CD14-positive monocyte (primary cell): ENCODE results near the gene LEUTX. TPM values are rescaled to one million over a fixed set of nuclear protein-coding genes. Genes with fewer than 3 reads are reported as not detected.

Experiments
- DNase-seq, 3 donors: peaks; one replicate each; pipeline ENCODE4 v3.0.0-alpha.2; 2011 to 2022
- H2AFZ ChIP-seq: 2 replicates; pipeline ENCODE4 v1.6.0; 2012; ENCODE audit warnings: mild to moderate bottlenecking, low read depth, low read length, inconsistent platforms; ENCODE audit not compliant: insufficient read depth, poor library complexity, severe bottlenecking
- H3K27ac ChIP-seq, 2 donors: 1 replicate in 1 of 2; 2 replicates in 1 of 2; pipeline ENCODE4 v1.5.1; 2012 to 2013; ENCODE audit warnings: low read length in 2 of 2, control low read depth in 1 of 2, inconsistent platforms in 1 of 2, low read depth in 1 of 2, mild to moderate bottlenecking in 1 of 2
- H3K27me3 ChIP-seq, 2 donors: one replicate each; pipeline versions ENCODE4 v1.6.0 to v1.6.1; 2011 to 2013; ENCODE audit warnings: low read length in 2 of 2; ENCODE audit not compliant: control insufficient read depth in 2 of 2, insufficient read depth in 2 of 2
- H3K36me3 ChIP-seq, 2 donors: replicated peaks in 1 of 2; 1 replicate in 1 of 2; 2 replicates in 1 of 2; pipeline versions ENCODE4 v1.5.1 to v1.6.1; 2012 to 2013; ENCODE audit warnings: low read length in 2 of 2, control low read depth in 1 of 2, inconsistent platforms in 1 of 2, mild to moderate bottlenecking in 1 of 2; ENCODE audit not compliant: insufficient read depth in 2 of 2, control insufficient read depth in 1 of 2
- H3K4me1 ChIP-seq, 2 donors: 1 replicate in 1 of 2; 2 replicates in 1 of 2; pipeline versions ENCODE4 v1.5.1 to v1.6.1; 2012 to 2013; ENCODE audit warnings: low read length in 2 of 2, control low read depth in 1 of 2, inconsistent platforms in 1 of 2, mild to moderate bottlenecking in 1 of 2, moderate library complexity in 1 of 2; ENCODE audit not compliant: insufficient read depth in 2 of 2, control insufficient read depth in 1 of 2
- H3K4me2 ChIP-seq: replicated peaks from 2 replicates; pipeline ENCODE3; 2012; ENCODE audit warnings: low read length, moderate library complexity, mild to moderate bottlenecking; ENCODE audit not compliant: poor library complexity, severe bottlenecking; ENCODE audit errors: extremely low read depth
- H3K4me3 ChIP-seq, 3 experiments: fragments of 200-600 bp in 1 of 3; sonication (generic) in 1 of 3; replicated peaks in 1 of 3; 1 replicate in 2 of 3; 2 replicates in 1 of 3; pipeline ENCODE4 v1.5.1; 2011 to 2013; ENCODE audit warnings: low read length in 3 of 3, mild to moderate bottlenecking in 3 of 3, control low read depth in 2 of 3, low read depth in 2 of 3, inconsistent platforms in 1 of 3, moderate library complexity in 1 of 3
- H3K79me2 ChIP-seq: 2 replicates; pipeline ENCODE4 v1.6.0; 2012; ENCODE audit warnings: mild to moderate bottlenecking, control low read depth, inconsistent platforms, low read length, moderate library complexity; ENCODE audit not compliant: insufficient read depth
- H3K9ac ChIP-seq: 2 replicates; pipeline ENCODE4 v1.6.0; 2017; ENCODE audit warnings: low read length, mild to moderate bottlenecking; ENCODE audit not compliant: insufficient read depth, poor library complexity, severe bottlenecking
- H3K9me3 ChIP-seq, 2 donors: replicated peaks in 1 of 2; 1 replicate in 1 of 2; 2 replicates in 1 of 2; pipeline versions ENCODE4 v1.5.1 to v1.6.1; 2012 to 2013; ENCODE audit warnings: low read length in 2 of 2, control low read depth in 1 of 2; ENCODE audit not compliant: control insufficient read depth in 1 of 2, insufficient read depth in 1 of 2
- H4K20me1 ChIP-seq: 2 replicates; pipeline ENCODE4 v1.6.0; 2012; ENCODE audit warnings: mild to moderate bottlenecking, low read length, control low read depth, moderate library complexity; ENCODE audit not compliant: insufficient read depth
- H3K27ac Mint-ChIP-seq, 7 donors: one replicate each; pipeline ENCODE4 v1.8.0; 2020; ENCODE audit warnings: mild to moderate bottlenecking in 7 of 7, mixed read lengths in 7 of 7, moderate library complexity in 6 of 7, inconsistent platforms in 2 of 7
- H3K27me3 Mint-ChIP-seq, 3 donors: one replicate each; pipeline ENCODE4 v1.8.0; 2021 to 2022; ENCODE audit warnings: low read depth in 3 of 3, mild to moderate bottlenecking in 3 of 3, mixed read lengths in 3 of 3, moderate library complexity in 3 of 3, inconsistent platforms in 1 of 3
- H3K36me3 Mint-ChIP-seq, 2 donors: one replicate each; pipeline ENCODE4 v1.8.0; 2020; ENCODE audit warnings: mixed read lengths in 2 of 2, inconsistent platforms in 1 of 2, mild to moderate bottlenecking in 1 of 2
- H3K4me1 Mint-ChIP-seq: one replicate; pipeline ENCODE4 v1.8.0; 2020; ENCODE audit warnings: mild to moderate bottlenecking, mixed read lengths
- H3K4me3 Mint-ChIP-seq, 2 donors: one replicate each; pipeline ENCODE4 v1.8.0; 2020; ENCODE audit warnings: mild to moderate bottlenecking in 2 of 2, mixed read lengths in 2 of 2, moderate library complexity in 1 of 2
- H3K9me3 Mint-ChIP-seq, 7 donors: one replicate each; pipeline ENCODE4 v1.8.0; 2020 to 2022; ENCODE audit warnings: mixed read lengths in 7 of 7, mild to moderate bottlenecking in 6 of 7, moderate library complexity in 6 of 7, inconsistent platforms in 2 of 7
- CTCF ChIP-seq: fragments of 200-600 bp; IDR thresholded peaks from one replicate; pipeline ENCODE4 v1.8.0; 2022; ENCODE audit warnings: antibody characterized with exemption, mild to moderate bottlenecking
- WGBS: methylation state at CpG from one replicate; pipeline ENCODE4 v1.1.5; 2013; ENCODE audit warnings: missing lambda C conversion rate; ENCODE audit not compliant: insufficient coverage; 5-methylcytosine and 5-hydroxymethylcytosine counted together
- intact Hi-C, 2 donors: fragments of 100-400 bp; cut with micrococcal nuclease; formaldehyde crosslinking; loops; one replicate each; pipeline versions ENCODE4 v1.15.0 to v1.15.1; 2023
- polyA plus RNA-seq, 3 donors: library from polyadenylated mRNA; depleted of rRNA in 1 of 3; unstranded in 2 of 3; stranded (reverse) in 1 of 3; fragments of 300-500 nt in 2 of 3; fragments of >200 nt in 1 of 3; fragmentation: Illumina TruSeq in 2 of 3; gene quantifications; 1 replicate in 2 of 3; 2 replicates in 1 of 3; pipeline ENCODE4 v1.2.3, GENCODE V29; 2012 to 2021

LEUTX gene
- polyA plus RNA-seq, 3 donors = not detected

DNA sequence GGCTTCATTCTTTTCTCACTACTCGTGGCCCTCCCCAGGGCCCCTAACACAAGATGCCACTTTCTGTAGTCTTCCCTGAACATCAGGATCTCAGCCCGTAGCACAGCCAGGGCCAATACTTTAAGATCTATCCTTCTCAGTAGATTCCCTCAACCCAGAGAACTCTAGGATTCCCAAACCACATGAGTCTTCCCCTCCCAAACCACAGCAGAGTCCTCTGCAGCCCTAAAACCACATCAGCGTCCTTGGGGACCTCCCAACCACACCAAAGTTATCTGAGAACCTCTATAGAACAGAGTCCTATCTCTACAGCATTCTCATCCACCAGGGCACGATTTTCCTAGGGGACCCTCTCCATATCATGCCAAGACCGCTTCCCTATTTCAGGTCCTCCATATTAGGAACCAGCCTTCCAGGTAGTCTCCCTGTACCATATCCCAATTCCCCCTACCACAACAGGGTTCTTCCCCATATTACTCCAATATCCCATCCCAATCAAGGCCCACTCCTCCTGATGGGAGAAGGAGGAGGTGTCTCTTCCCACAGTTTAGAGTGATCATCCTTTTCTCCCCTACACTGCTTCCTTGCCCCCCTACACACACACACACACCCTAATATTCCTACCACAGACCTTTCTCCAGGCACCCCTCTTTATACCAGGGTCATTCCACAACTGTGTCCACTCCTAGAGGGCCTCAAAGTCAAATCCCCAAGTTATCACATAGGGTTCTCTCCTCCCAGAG, 53.9 kb downstream of the LEUTX start:
- peaks cover 13% of the 10 kb centered on the region for H3K79me2 ChIP-seq
- peaks cover 39 to 56% of the 10 kb centered on the region in 2 donors for H3K36me3 Mint-ChIP-seq
- peak overlapping the region; percentile 94 for H2AFZ ChIP-seq
- peaks cover 0 to 1% (median 0%) of the 10 kb centered on the region in 3 donors for H3K27me3 Mint-ChIP-seq
- no peaks in the 10 kb centered on the region for H3K9me3 Mint-ChIP-seq
- intact Hi-C loops = loop anchor here in 1 of 2 donors (10.0 kb wide), 1 partner anchor 488 kb away; the partner anchor contains the start of gene SAMD4B
- H3K4me3 ChIP-seq = peak overlapping the region; percentile 79 to 100 (median 95)
- peak overlapping the region in 1 of 2 donors; percentile 78 for H3K27ac ChIP-seq
- no peaks in the 10 kb centered on the region for H3K27me3 ChIP-seq
- H3K4me2 ChIP-seq = peak overlapping the region; percentile 96
- H3K4me1 ChIP-seq = peaks cover 35 to 43% of the 10 kb centered on the region in 2 donors
- peaks cover 44 to 63% of the 10 kb centered on the region in 2 donors for H3K36me3 ChIP-seq
- no peaks in the 10 kb centered on the region for H3K9me3 ChIP-seq
- H3K9ac ChIP-seq = peak overlapping the region; percentile 71
- peaks cover 42% of the 10 kb centered on the region for H3K4me1 Mint-ChIP-seq
- TF ChIP-seq CTCF = no peak
- WGBS = 55% methylated on average over 5 of the region's 5 CpGs
- peak overlapping the region; percentile 75 to 81 for H3K4me3 Mint-ChIP-seq
- H4K20me1 ChIP-seq = peaks cover 22% of the 10 kb centered on the region
- DNase-seq = no peak
- H3K27ac Mint-ChIP-seq = peak overlapping the region in 6 of 7 donors; percentile 48 to 88 (median 70)

DNA sequence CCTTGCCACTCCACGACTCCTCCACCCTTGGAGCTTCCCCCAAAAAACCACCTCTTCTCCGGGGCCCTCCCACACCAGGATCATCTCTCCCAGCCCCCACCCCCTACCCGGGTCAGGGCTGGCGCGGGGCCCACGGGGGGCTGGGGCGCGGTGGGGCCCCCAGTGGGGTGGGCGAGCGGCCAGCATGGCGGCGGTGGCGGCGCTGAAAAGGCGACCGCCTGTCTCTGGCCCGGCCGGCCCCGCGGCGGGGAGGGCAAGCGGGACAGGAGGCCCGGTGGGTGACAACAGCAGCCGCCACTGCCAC, 54.5 kb downstream of the LEUTX start:
- peak overlapping the region; percentile 79 to 100 (median 95) for H3K4me3 ChIP-seq
- no peak for DNase-seq
- peaks cover 22% of the 10 kb centered on the region for H4K20me1 ChIP-seq
- Mint-ChIP-seq H3K36me3 (peaks cover 42 to 56% of the 10 kb centered on the region in 2 donors), H3K27me3 (peaks cover 0 to 1% (median 0%) of the 10 kb centered on the region in 3 donors), H3K27ac (peak overlapping the region in 6 of 7 donors; percentile 48 to 88 (median 70)), H3K4me3 (peak overlapping the region; percentile 81 to 85), H3K9me3 (no peaks in the 10 kb centered on the region), H3K4me1 (peaks cover 38% of the 10 kb centered on the region)
- peaks cover 48 to 63% of the 10 kb centered on the region in 2 donors for H3K36me3 ChIP-seq
- peak overlapping the region in 1 of 2 donors; percentile 78 for H3K27ac ChIP-seq
- 0% methylated on average over 22 of the region's 24 CpGs for WGBS
- peak overlapping the region; percentile 94 for H2AFZ ChIP-seq
- intact Hi-C loops = loop anchor here in 1 of 2 donors (10.0 kb wide), 1 partner anchor 488 kb away; the partner anchor contains the start of gene SAMD4B
- H3K9ac ChIP-seq = peak overlapping the region; percentile 71
- no peak for TF ChIP-seq CTCF
- H3K27me3 ChIP-seq = no peaks in the 10 kb centered on the region
- peaks cover 33 to 40% of the 10 kb centered on the region in 2 donors for H3K4me1 ChIP-seq
- H3K9me3 ChIP-seq = no peaks in the 10 kb centered on the region
- peak overlapping the region; percentile 96 for H3K4me2 ChIP-seq
- peaks cover 13% of the 10 kb centered on the region for H3K79me2 ChIP-seq
